Testis (tissue), 3 donors: ENCODE data around the gene CTSW. TPM values are rescaled to one million over a fixed set of nuclear protein-coding genes. Genes with fewer than 3 reads are reported as not detected.
A peak's percentile ranks its signal among the peaks of the same experiment; 100 is the strongest.

Experiments used
- DNase-seq: peaks from one replicate; pipeline ENCODE4 v3.0.0-alpha.2; 2019
- H3K27ac ChIP-seq, 2 donors: fragments of 200-600 bp; sonication (generic); one replicate each; pipeline ENCODE4 v1.5.1; 2019
- H3K27me3 ChIP-seq: fragments of 200-600 bp; sonication (generic); one replicate; pipeline ENCODE4 v1.5.1; 2019
- H3K36me3 ChIP-seq: fragments of 200-600 bp; sonication (generic); one replicate; pipeline ENCODE4 v1.5.1; 2017; ENCODE audit warnings: low read depth; ENCODE audit errors: missing control alignments
- H3K4me1 ChIP-seq: fragments of 200-600 bp; sonication (generic); one replicate; pipeline ENCODE4 v1.5.1; 2019
- H3K4me3 ChIP-seq, 2 donors: fragments of 200-600 bp; sonication (generic); one replicate each; pipeline ENCODE4 v1.5.1; 2017 to 2019
- H3K9me3 ChIP-seq: fragments of 200-600 bp; sonication (generic); one replicate; pipeline ENCODE4 v1.5.1; 2017
- POLR2A ChIP-seq: fragments of 450-650 bp; IDR thresholded peaks from one replicate; pipeline ENCODE4 v1.6.1; 2017; ENCODE audit warnings: antibody characterized with exemption, mild to moderate bottlenecking, moderate library complexity
- WGBS, 2 donors: methylation state at CpG; one replicate each; pipeline ENCODE4 v1.1.5; 2018; 5-methylcytosine and 5-hydroxymethylcytosine counted together
- intact Hi-C: fragments of 100-400 bp; cut with DNase I; formaldehyde crosslinking; loops from one replicate; pipeline ENCODE4 v1.15.1; 2023; ENCODE audit warnings: low total_unique reads
- polyA plus RNA-seq: library from polyadenylated mRNA; stranded (reverse); fragments of 350-450 nt; fragmentation: Illumina TruSeq; extraction: RNeasy Lipid Tissue Mini Kit (QIAGEN cat#74804); gene quantifications from one replicate; pipeline ENCODE4 v1.2.3, GENCODE V29; 2014; ENCODE audit warnings: low read depth, low replicate concordance; ENCODE audit not compliant: insufficient read depth
- total RNA-seq, 2 donors: library from RNA; depleted of rRNA; stranded (reverse); fragments of >200 nt; gene quantifications; one replicate each; pipeline ENCODE4 v1.2.3, GENCODE V29; 2016
- TF ChIP-seq, protein P1 (sequence below), 3 experiments: fragments of 450-650 bp in 2 of 3; fragments of 200-600 bp in 1 of 3; sonication (generic) in 1 of 3; IDR thresholded peaks; one replicate each; pipeline ENCODE4 v1.5.1; 2016 to 2019; ENCODE audit warnings: antibody characterized with exemption in 3 of 3, mild to moderate bottlenecking in 2 of 3, moderate library complexity in 1 of 3

CTSW gene
- total and polyA plus RNA-seq, 3 donors from 2014 or later: 0.71 to 4.4 (median 2.7) TPM

DNA sequence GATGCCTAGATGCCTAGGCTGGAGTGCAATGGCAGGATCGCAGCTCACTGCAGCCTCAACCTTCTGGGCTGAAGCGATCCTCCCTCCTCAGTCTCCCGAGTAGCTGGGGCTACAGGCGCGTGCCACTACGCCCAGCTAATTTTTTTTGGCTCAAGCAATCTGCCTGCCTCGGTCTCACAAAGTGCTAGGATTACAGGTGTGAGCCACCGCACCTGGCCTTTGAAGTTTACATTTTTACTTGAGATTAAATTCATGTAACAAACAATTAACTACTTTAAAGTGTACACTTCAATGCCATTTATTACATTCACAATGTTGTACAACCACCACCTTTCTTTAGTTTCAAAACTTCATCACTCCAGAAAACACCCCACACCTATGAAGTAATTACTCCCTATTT lies 24.1 kb downstream of the CTSW start:
- no peak for DNase-seq
- TF ChIP-seq POLR2A: no peak
- TF ChIP-seq, protein P1, sequence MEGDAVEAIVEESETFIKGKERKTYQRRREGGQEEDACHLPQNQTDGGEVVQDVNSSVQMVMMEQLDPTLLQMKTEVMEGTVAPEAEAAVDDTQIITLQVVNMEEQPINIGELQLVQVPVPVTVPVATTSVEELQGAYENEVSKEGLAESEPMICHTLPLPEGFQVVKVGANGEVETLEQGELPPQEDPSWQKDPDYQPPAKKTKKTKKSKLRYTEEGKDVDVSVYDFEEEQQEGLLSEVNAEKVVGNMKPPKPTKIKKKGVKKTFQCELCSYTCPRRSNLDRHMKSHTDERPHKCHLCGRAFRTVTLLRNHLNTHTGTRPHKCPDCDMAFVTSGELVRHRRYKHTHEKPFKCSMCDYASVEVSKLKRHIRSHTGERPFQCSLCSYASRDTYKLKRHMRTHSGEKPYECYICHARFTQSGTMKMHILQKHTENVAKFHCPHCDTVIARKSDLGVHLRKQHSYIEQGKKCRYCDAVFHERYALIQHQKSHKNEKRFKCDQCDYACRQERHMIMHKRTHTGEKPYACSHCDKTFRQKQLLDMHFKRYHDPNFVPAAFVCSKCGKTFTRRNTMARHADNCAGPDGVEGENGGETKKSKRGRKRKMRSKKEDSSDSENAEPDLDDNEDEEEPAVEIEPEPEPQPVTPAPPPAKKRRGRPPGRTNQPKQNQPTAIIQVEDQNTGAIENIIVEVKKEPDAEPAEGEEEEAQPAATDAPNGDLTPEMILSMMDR (IDR thresholded peaks at IDR 0.05): no peak
- Histone ChIP-seq H3K27me3 (no peaks in the 10 kb centered on the region), H3K36me3 (no peaks in the 10 kb centered on the region), H3K4me1 (peaks cover 8% of the 10 kb centered on the region), H3K9me3 (no peaks in the 10 kb centered on the region), H3K27ac (no peak overlapping the region), H3K4me3 (no peak overlapping the region)
- intact Hi-C loops: no loop called here
- 85 to 88% methylated on average over 8 of the region's 8 CpGs for WGBS, 2 donors

DNA sequence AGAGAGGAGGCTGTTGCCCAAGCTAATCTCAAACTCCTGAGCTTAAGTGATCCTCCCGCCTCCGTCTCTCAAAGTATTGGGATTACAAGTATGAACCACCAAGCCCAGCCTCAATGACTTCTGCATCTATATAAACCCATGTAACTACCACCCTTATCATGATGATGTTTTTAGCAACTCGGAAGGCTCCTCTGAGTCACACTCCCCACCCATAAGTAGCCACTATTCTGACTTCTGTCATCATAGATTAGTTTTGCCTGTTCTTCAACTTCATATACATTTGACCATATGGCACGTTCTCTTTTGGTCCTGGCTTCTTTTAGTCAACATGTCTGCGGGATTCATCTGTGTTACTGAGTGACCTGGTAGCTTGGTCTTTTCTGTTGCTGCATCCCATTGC lies 27.0 kb downstream of the CTSW start:
- Histone ChIP-seq H3K4me3 (no peak overlapping the region), H3K4me1 (peaks cover 4% of the 10 kb centered on the region), H3K27me3 (no peaks in the 10 kb centered on the region), H3K27ac (no peak overlapping the region), H3K9me3 (no peaks in the 10 kb centered on the region), H3K36me3 (no peaks in the 10 kb centered on the region)
- no peak for DNase-seq
- WGBS, 2 donors: 91 to 92% methylated on average over 5 of the region's 5 CpGs
- TF ChIP-seq, protein P1 (IDR thresholded peaks at IDR 0.05): no peak
- TF ChIP-seq POLR2A: no peak
- intact Hi-C loops: no loop called here

DNA sequence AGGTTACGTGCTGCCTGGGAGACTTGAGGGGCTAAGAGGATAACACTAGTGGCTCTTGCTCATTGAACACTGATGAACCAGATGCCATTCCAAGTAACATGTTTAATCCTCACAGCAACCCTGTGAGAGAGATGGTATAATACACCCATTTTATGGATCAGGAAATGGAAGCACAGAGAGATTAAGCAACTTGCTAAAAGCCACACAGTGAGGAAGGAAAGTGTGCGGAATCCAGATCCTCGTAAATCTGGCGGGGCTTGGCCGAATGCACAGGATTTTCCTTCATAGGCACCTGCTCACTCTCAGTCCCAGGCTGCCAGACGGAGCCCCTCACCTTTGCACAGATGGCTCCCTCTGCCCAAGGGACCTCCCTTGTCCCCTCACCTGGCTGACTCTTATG lies 28.2 kb downstream of the CTSW start:
- Histone ChIP-seq H3K4me3 (no peak overlapping the region), H3K4me1 (peaks cover 10% of the 10 kb centered on the region), H3K27ac (no peak overlapping the region), H3K27me3 (no peaks in the 10 kb centered on the region), H3K9me3 (no peaks in the 10 kb centered on the region), H3K36me3 (no peaks in the 10 kb centered on the region)
- no peak for DNase-seq
- intact Hi-C loops: no loop called here
- 89 to 90% methylated on average over 6 of the region's 6 CpGs for WGBS, 2 donors
- no peak for TF ChIP-seq POLR2A
- TF ChIP-seq, protein P1 (IDR thresholded peaks at IDR 0.05): no peak

DNA sequence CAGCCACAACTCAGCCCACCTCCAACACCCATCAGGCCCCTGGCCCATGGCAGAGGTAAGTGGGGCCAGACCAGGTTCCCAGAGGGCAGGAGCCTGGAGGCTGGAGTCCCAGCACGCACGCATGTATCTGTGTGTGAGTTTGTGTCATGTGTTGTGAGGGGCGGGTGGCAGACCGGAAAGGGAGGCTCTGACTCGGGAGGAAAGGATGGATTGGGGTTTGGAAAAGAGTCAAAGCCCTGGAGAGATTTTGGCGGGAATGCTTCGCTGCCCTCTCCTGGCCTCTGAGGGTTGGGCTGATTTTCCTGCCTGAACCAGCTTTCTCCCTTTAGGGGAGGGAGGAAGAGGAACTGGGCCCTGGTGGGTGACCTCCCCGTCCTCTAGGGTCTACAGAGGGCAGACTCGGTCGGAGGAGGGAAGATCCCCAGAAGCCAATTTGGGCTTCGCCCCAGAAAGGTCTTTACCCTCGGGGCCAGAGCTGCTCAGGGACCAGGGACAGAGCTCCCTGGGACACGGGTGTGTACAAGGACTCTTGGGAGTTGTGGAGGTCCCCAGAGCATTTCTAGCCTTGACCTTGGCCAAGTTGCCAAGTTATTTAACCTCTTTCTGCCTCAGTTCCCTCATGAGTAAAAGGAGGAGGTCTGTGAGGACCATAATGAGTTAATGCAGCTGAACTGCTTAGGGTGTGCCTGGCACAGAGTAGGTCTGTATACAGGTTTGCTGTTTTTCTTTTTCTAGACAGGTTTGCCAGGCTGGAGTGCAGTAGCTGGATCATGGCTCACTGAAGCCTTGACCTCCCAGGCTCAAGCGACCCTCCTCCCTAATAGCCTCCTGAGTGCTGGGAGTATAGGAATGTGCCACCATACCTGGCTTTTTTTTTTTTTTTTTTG lies 32.3 kb downstream of the CTSW start:
- TF ChIP-seq POLR2A: no peak
- TF ChIP-seq, protein P1 (IDR thresholded peaks at IDR 0.05): peak in 1 of 3 experiments; percentile 19
- intact Hi-C loops: no loop called here
- H3K36me3 ChIP-seq: no peaks in the 10 kb centered on the region
- peaks cover 30% of the 10 kb centered on the region for H3K4me1 ChIP-seq
- H3K9me3 ChIP-seq: no peaks in the 10 kb centered on the region
- H3K4me3 ChIP-seq: no peak overlapping the region
- H3K27me3 ChIP-seq: no peaks in the 10 kb centered on the region
- WGBS, 2 donors: 32 to 35% methylated on average over 8 to 14 of the region's 14 CpGs
- peak; percentile 53 for DNase-seq
- no peak overlapping the region for H3K27ac ChIP-seq

DNA sequence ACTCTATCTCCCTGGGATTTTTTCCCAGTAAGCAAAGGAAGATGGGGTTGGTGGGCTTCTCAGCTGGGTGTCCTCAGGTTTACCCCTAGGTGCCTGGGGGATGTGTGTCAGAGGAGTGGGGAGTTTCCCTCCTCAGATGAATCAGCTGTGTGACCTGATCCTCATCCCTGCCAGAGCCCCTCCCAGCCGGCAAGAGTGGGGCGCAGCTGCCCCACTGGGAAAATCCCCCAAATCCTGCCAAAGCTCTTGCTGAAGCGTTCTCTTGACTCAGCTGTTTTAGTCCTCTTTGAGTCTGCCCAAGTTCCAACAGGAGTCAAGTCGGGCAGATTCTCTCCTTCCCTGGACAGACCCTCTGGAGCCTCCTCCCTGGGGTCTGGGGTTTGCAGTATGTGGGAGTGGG lies 33.2 kb downstream of the CTSW start:
- no peak overlapping the region for H3K4me3 ChIP-seq
- H3K9me3 ChIP-seq: no peaks in the 10 kb centered on the region
- 58 to 61% methylated on average over 4 of the region's 4 CpGs for WGBS, 2 donors
- peaks cover 39% of the 10 kb centered on the region for H3K4me1 ChIP-seq
- no peak for DNase-seq
- intact Hi-C loops: no loop called here
- no peaks in the 10 kb centered on the region for H3K36me3 ChIP-seq
- H3K27me3 ChIP-seq: no peaks in the 10 kb centered on the region
- TF ChIP-seq POLR2A: no peak
- TF ChIP-seq, protein P1 (IDR thresholded peaks at IDR 0.05): no peak
- no peak overlapping the region for H3K27ac ChIP-seq
